Ammon's horn (tissue), 1 donor: ENCODE data around the gene MAP3K13.

Experiments used
- DNase-seq: peaks from one replicate; pipeline ENCODE4 v3.0.0-alpha.2; 2016; ENCODE audit warnings: low spot score

MAP3K13 gene

GRCh38 chr3:185508335-185508991 lies 145.5 kb downstream of the MAP3K13 start:
- no peak for DNase-seq

GRCh38 chr3:185511711-185512110 lies 148.8 kb downstream of the MAP3K13 start:
- no peak for DNase-seq

- no peak for DNase-seq
These were observed 154.6 kb downstream of the MAP3K13 start for GRCh38 chr3:185517387-185518130.

GRCh38 chr3:185519021-185519420 lies 156.1 kb downstream of the MAP3K13 start:
- no peak for DNase-seq

GRCh38 chr3:185521349-185522138 lies 158.6 kb downstream of the MAP3K13 start:
- no peak for DNase-seq

- DNase-seq: no peak
These were observed 163.5 kb downstream of the MAP3K13 start for GRCh38 chr3:185526349-185526951.

- no peak for DNase-seq
These were observed 164.4 kb downstream of the MAP3K13 start for GRCh38 chr3:185527364-185527763.

GRCh38 chr3:185528532-185528931 lies 165.6 kb downstream of the MAP3K13 start:
- no peak for DNase-seq

GRCh38 chr3:185530856-185531255 lies 167.9 kb downstream of the MAP3K13 start:
- no peak for DNase-seq

GRCh38 chr3:185532901-185533300 lies 170.0 kb downstream of the MAP3K13 start:
- peak; percentile 32 for DNase-seq

- DNase-seq: no peak
These were observed 171.6 kb downstream of the MAP3K13 start for GRCh38 chr3:185534511-185534910.

GRCh38 chr3:185537369-185537970 lies 174.5 kb downstream of the MAP3K13 start:
- peak; percentile 31 for DNase-seq
